ENCODE results near the gene TBC1D5.
"Not testable (repeated sequence)": the region's sequence is repeated elsewhere in the genome, so short reads cannot be mapped to it uniquely, and the experiment has no call there.

Gene TBC1D5

GRCh38 chr3:17411157-17411877 is 331.1 kb downstream of the TBC1D5 start:
- no peak for DNase-seq (ENCODE audit: low read depth in 2 of 2)

GRCh38 chr3:17407576-17407975 is 334.9 kb downstream of the TBC1D5 start:
- no peak for DNase-seq (ENCODE audit: low read depth in 2 of 2)

GRCh38 chr3:17404548-17404947 is 337.9 kb downstream of the TBC1D5 start:
- no peak for DNase-seq (ENCODE audit: low read depth in 2 of 2)

GRCh38 chr3:17402442-17402841 is 340.0 kb downstream of the TBC1D5 start:
- DNase-seq (ENCODE audit: low read depth in 2 of 2), result no peak

- DNase-seq (ENCODE audit: low read depth in 2 of 2), result no peak
Measured at GRCh38 chr3:17401912-17402311, 340.5 kb downstream of the TBC1D5 start.

GRCh38 chr3:17399586-17399985 is 342.8 kb downstream of the TBC1D5 start:
- DNase-seq (ENCODE audit: low read depth in 2 of 2), result no peak

GRCh38 chr3:17398959-17399551 is 343.4 kb downstream of the TBC1D5 start:
- no peak for DNase-seq (ENCODE audit: low read depth in 2 of 2)

- DNase-seq (ENCODE audit: low read depth in 2 of 2), result no peak
Measured at GRCh38 chr3:17396036-17396435, 346.4 kb downstream of the TBC1D5 start.

- DNase-seq (ENCODE audit: low read depth in 2 of 2), result no peak
Measured at GRCh38 chr3:17394541-17395155, 347.8 kb downstream of the TBC1D5 start.

GRCh38 chr3:17392516-17392915 is 349.9 kb downstream of the TBC1D5 start:
- DNase-seq (ENCODE audit: low read depth in 2 of 2), result not testable (repeated sequence)

- no peak for DNase-seq (ENCODE audit: low read depth in 2 of 2)
Measured at GRCh38 chr3:17390785-17391184, 351.6 kb downstream of the TBC1D5 start.

- no peak for DNase-seq (ENCODE audit: low read depth in 2 of 2)
Measured at GRCh38 chr3:17387108-17387507, 355.3 kb downstream of the TBC1D5 start.

GRCh38 chr3:17386432-17386831 is 356.0 kb downstream of the TBC1D5 start:
- no peak for DNase-seq (ENCODE audit: low read depth in 2 of 2)

GRCh38 chr3:17384567-17385296 is 357.7 kb downstream of the TBC1D5 start:
- no peak for DNase-seq (ENCODE audit: low read depth in 2 of 2)

- no peak for DNase-seq (ENCODE audit: low read depth in 2 of 2)
Measured at GRCh38 chr3:17373304-17373703, 369.1 kb downstream of the TBC1D5 start.

- DNase-seq (ENCODE audit: low read depth in 2 of 2), result no peak
Measured at GRCh38 chr3:17372362-17373210, 369.8 kb downstream of the TBC1D5 start.

- DNase-seq (ENCODE audit: low read depth in 2 of 2), result no peak
Measured at GRCh38 chr3:17369973-17370372, 372.5 kb downstream of the TBC1D5 start.

GRCh38 chr3:17367171-17367570 is 375.3 kb downstream of the TBC1D5 start:
- DNase-seq (ENCODE audit: low read depth in 2 of 2), result no peak

- no peak for DNase-seq (ENCODE audit: low read depth in 2 of 2)
Measured at GRCh38 chr3:17360991-17361390, 381.4 kb downstream of the TBC1D5 start.

- no peak for DNase-seq (ENCODE audit: low read depth in 2 of 2)
Measured at GRCh38 chr3:17359911-17360310, 382.5 kb downstream of the TBC1D5 start.

- no peak for DNase-seq (ENCODE audit: low read depth in 2 of 2)
Measured at GRCh38 chr3:17357035-17357710, 385.3 kb downstream of the TBC1D5 start.
